Keratinocyte (primary cell): Measurements from ENCODE around the gene IRAK2. TPM values are rescaled to one million over a fixed set of nuclear protein-coding genes. Genes with fewer than 3 reads are reported as not detected.
"Not testable (repeated sequence)": the region's sequence is repeated elsewhere in the genome, so short reads cannot be mapped to it uniquely, and the experiment has no call there.

Experiments
- DNase-seq: peaks from one replicate; pipeline ENCODE4 v3.0.0-alpha.2; 2011; ENCODE audit warnings: low read depth, missing footprints, low spot score
- FAIRE-seq: peaks from 2 replicates; lab custom pipeline; 2011; peaks lifted over from hg19 to GRCh38; lab: Jason Lieb, UNC
- H2AFZ ChIP-seq: 2 replicates; pipeline ENCODE4 v1.6.0; 2012; ENCODE audit warnings: low read length, control low read depth, inconsistent platforms; ENCODE audit not compliant: control insufficient read depth
- H3K27ac ChIP-seq: 2 replicates; pipeline ENCODE4 v1.5.1; 2011; ENCODE audit warnings: low read length; ENCODE audit not compliant: control insufficient read depth, insufficient read depth
- H3K27me3 ChIP-seq: 3 replicates; pipeline ENCODE4 v1.6.0; 2011; ENCODE audit warnings: low read length; ENCODE audit not compliant: control insufficient read depth, insufficient read depth; ENCODE audit errors: extremely low read depth
- H3K36me3 ChIP-seq, 2 experiments: 2 replicates in 1 of 2; 3 replicates in 1 of 2; pipeline ENCODE4 v1.5.1; 2011; ENCODE audit warnings: low read length in 2 of 2, mild to moderate bottlenecking in 1 of 2; ENCODE audit not compliant: control insufficient read depth in 2 of 2, insufficient read depth in 2 of 2; ENCODE audit errors: extremely low read depth in 1 of 2
- H3K4me1 ChIP-seq: 3 replicates; pipeline ENCODE4 v1.5.1; 2011; ENCODE audit warnings: low read length; ENCODE audit not compliant: control insufficient read depth, insufficient read depth; ENCODE audit errors: extremely low read depth
- H3K4me2 ChIP-seq: 3 replicates; pipeline ENCODE4 v1.6.0; 2011; ENCODE audit warnings: low read depth, low read length; ENCODE audit not compliant: control insufficient read depth, insufficient read depth; ENCODE audit errors: extremely low read depth
- H3K4me3 ChIP-seq, 3 experiments: fragments of 200-600 bp in 1 of 3; sonication (generic) in 1 of 3; 2 replicates in 2 of 3; 3 replicates in 1 of 3; pipeline ENCODE4 v1.5.1; 2011 to 2016; ENCODE audit warnings: low read length in 3 of 3, mild to moderate bottlenecking in 3 of 3, control low read depth in 2 of 3, inconsistent platforms in 1 of 3, low read depth in 1 of 3, mixed read lengths in 1 of 3, mixed run types in 1 of 3, moderate library complexity in 1 of 3; ENCODE audit not compliant: control insufficient read depth in 2 of 3, insufficient read depth in 2 of 3; ENCODE audit errors: extremely low read depth in 1 of 3
- H3K79me2 ChIP-seq: 2 replicates; pipeline ENCODE4 v1.6.0; 2012; ENCODE audit warnings: low read length; ENCODE audit not compliant: control insufficient read depth, insufficient read depth
- H3K9ac ChIP-seq: 3 replicates; pipeline ENCODE4 v1.6.0; 2011; ENCODE audit warnings: low read length; ENCODE audit not compliant: control insufficient read depth, insufficient read depth; ENCODE audit errors: extremely low read depth
- H3K9me1 ChIP-seq: 3 replicates; pipeline ENCODE4 v1.6.0; 2011; ENCODE audit warnings: low read length; ENCODE audit not compliant: control insufficient read depth, insufficient read depth; ENCODE audit errors: extremely low read depth
- H3K9me3 ChIP-seq: 2 replicates; pipeline ENCODE4 v1.5.1; 2012; ENCODE audit warnings: low read depth, low read length; ENCODE audit not compliant: control insufficient read depth
- H4K20me1 ChIP-seq: 3 replicates; pipeline ENCODE4 v1.6.0; 2011; ENCODE audit warnings: low read length; ENCODE audit not compliant: control insufficient read depth, insufficient read depth; ENCODE audit errors: extremely low read depth
- CTCF ChIP-seq, 3 experiments: IDR thresholded peaks in 1 of 3; conservative IDR thresholded peaks in 1 of 3; optimal IDR thresholded peaks in 1 of 3; 2 replicates in 2 of 3; 3 replicates in 1 of 3; pipeline versions ENCODE3 to v1.5.1; 2011; ENCODE audit warnings: low read length in 3 of 3, mild to moderate bottlenecking in 3 of 3, moderate library complexity in 2 of 3, control low read depth in 1 of 3, inconsistent platforms in 1 of 3; ENCODE audit not compliant: insufficient read depth in 2 of 3; ENCODE audit errors: extremely low read depth in 1 of 3
- EZH2 ChIP-seq: IDR thresholded peaks from one replicate; pipeline ENCODE4 v1.6.1; 2012; ENCODE audit warnings: inconsistent platforms, mild to moderate bottlenecking, low read length, moderate library complexity
- dilution Hi-C: fragments of 300-500 bp; cut with MboI; formaldehyde crosslinking; loops from one replicate; pipeline ENCODE4 v1.7.0; 2020; ENCODE audit warnings: low sequenced_read_pairs; ENCODE audit not compliant: extremely low pct_ligation_motif_present
- polyA plus RNA-seq, 5 experiments: library from polyadenylated mRNA; depleted of rRNA in 3 of 5; stranded (reverse) in 3 of 5; stranded (forward) in 1 of 5; unstranded in 1 of 5; fragments of >200 nt; gene quantifications; 1 replicate in 1 of 5; 2 replicates in 3 of 5; 3 replicates in 1 of 5; pipeline versions ENCODE4 v1.2.1 to v1.2.3, GENCODE V29; 2011 to 2012; ENCODE audit warnings: missing spikeins in 2 of 5, low read depth in 1 of 5, low replicate concordance in 1 of 5

Gene IRAK2
- polyA plus RNA-seq, 1 donor (not counting 4 experiments of a cell fraction or from before 2014, with no cell fraction given) = 3.5 TPM

- Histone ChIP-seq H3K36me3 (peaks cover 13 to 27% of the 10 kb centered on the region in 2 experiments), H3K9me3 (no peaks in the 10 kb centered on the region), H3K9me1 (no peaks in the 10 kb centered on the region), H3K27me3 (no peaks in the 10 kb centered on the region), H4K20me1 (no peaks in the 10 kb centered on the region), H3K4me3 (no peak overlapping the region), H3K27ac (no peak overlapping the region), H3K79me2 (peaks cover 67% of the 10 kb centered on the region), H3K9ac (no peak overlapping the region), H2AFZ (no peak overlapping the region), H3K4me1 (no peaks in the 10 kb centered on the region), H3K4me2 (no peak overlapping the region)
- dilution Hi-C loops = no loop called here
- TF ChIP-seq EZH2 (no peak), CTCF (optimal IDR thresholded peaks at IDR 0.05 in 1 of 3, IDR thresholded peaks at IDR 0.05 in 1 of 3, conservative IDR thresholded peaks at IDR 0.05 in 1 of 3; ENCODE audit: extremely low read depth in 1 of 3, insufficient read depth in 2 of 3, low read length in 3 of 3) (no peak)
- no peak for DNase-seq
- FAIRE-seq = no peak
Observed at GRCh38 chr3:10268116-10268515, 103.4 kb downstream of the IRAK2 start.

GRCh38 chr3:10268930-10269329, 104.2 kb downstream of the IRAK2 start:
- dilution Hi-C loops = no loop called here
- Histone ChIP-seq H3K9me1 (no peaks in the 10 kb centered on the region), H3K4me2 (no peak overlapping the region), H3K27ac (no peak overlapping the region), H2AFZ (no peak overlapping the region), H3K9ac (no peak overlapping the region), H3K27me3 (no peaks in the 10 kb centered on the region), H3K9me3 (no peaks in the 10 kb centered on the region), H3K79me2 (peaks cover 64% of the 10 kb centered on the region), H3K4me3 (no peak overlapping the region), H3K36me3 (peaks cover 14 to 28% of the 10 kb centered on the region in 2 experiments), H4K20me1 (peaks cover under 1% of the 10 kb centered on the region), H3K4me1 (no peaks in the 10 kb centered on the region)
- FAIRE-seq (no peak), DNase-seq (no peak)
- TF ChIP-seq EZH2 = no peak

- no peak overlapping the region for H3K4me2 ChIP-seq
- no peaks in the 10 kb centered on the region for H3K9me3 ChIP-seq
- H3K36me3 ChIP-seq = peaks cover 14 to 28% of the 10 kb centered on the region in 2 experiments
- no peak overlapping the region for H3K4me3 ChIP-seq
- no peak for DNase-seq
- no peak overlapping the region for H3K9ac ChIP-seq
- H3K4me1 ChIP-seq = no peaks in the 10 kb centered on the region
- TF ChIP-seq CTCF (optimal IDR thresholded peaks at IDR 0.05 in 1 of 3, IDR thresholded peaks at IDR 0.05 in 1 of 3, conservative IDR thresholded peaks at IDR 0.05 in 1 of 3; ENCODE audit: extremely low read depth in 1 of 3, insufficient read depth in 2 of 3, low read length in 3 of 3) (no peak), EZH2 (no peak)
- no peak overlapping the region for H2AFZ ChIP-seq
- H4K20me1 ChIP-seq = peaks cover 3% of the 10 kb centered on the region
- H3K9me1 ChIP-seq = no peaks in the 10 kb centered on the region
- dilution Hi-C loops = no loop called here
- H3K27ac ChIP-seq = no peak overlapping the region
- H3K79me2 ChIP-seq = peaks cover 66% of the 10 kb centered on the region
- FAIRE-seq = no peak
- H3K27me3 ChIP-seq = no peaks in the 10 kb centered on the region
Observed at GRCh38 chr3:10269443-10269842, 104.7 kb downstream of the IRAK2 start.

GRCh38 chr3:10272476-10272875, 107.8 kb downstream of the IRAK2 start:
- FAIRE-seq, H3K4me3 ChIP-seq, H3K9me1 ChIP-seq, H3K4me2 ChIP-seq, DNase-seq, H3K27ac ChIP-seq, H3K4me1 ChIP-seq, H3K27me3 ChIP-seq, H3K9me3 ChIP-seq, H4K20me1 ChIP-seq, H3K9ac ChIP-seq, H2AFZ ChIP-seq, dilution Hi-C loops: not testable (repeated sequence)
- Histone ChIP-seq H3K36me3 (peaks cover 16 to 26% of the 10 kb centered on the region in 2 experiments), H3K79me2 (peaks cover 64% of the 10 kb centered on the region)
